HG03095 (cell line): ENCODE results near the gene ZBED2.
A peak's percentile ranks its signal among the peaks of the same experiment; 100 is the strongest.
"Not testable (repeated sequence)": the region's sequence is repeated elsewhere in the genome, so short reads cannot be mapped to it uniquely, and the experiment has no call there.

Experiments used
- ATAC-seq: cut with Tn5 transposase; IDR thresholded peaks from one replicate; pipeline ENCODE4 v1.9.1; 2021; ENCODE audit warnings: moderate library complexity; ENCODE audit not compliant: unreplicated experiment

ZBED2 gene

GRCh38 chr3:111595232-111595631, at the start of gene ZBED2:
Gene ZBED2 (minus strand): TSS chr3:111595346. CDS start chr3:111594201, 1,145 bp downstream.
- peak; percentile 56 for ATAC-seq

- ATAC-seq, result no peak
Observed at GRCh38 chr3:111639316-111639715, 44.2 kb upstream of the ZBED2 start.

GRCh38 chr3:111636366-111636885, 41.3 kb upstream of the ZBED2 start:
- ATAC-seq, result no peak

- ATAC-seq, result no peak
Observed at GRCh38 chr3:111635403-111635802, 40.3 kb upstream of the ZBED2 start.

GRCh38 chr3:111630638-111631037, 35.5 kb upstream of the ZBED2 start:
- not testable (repeated sequence) for ATAC-seq

- not testable (repeated sequence) for ATAC-seq
Observed at GRCh38 chr3:111629018-111629417, 33.9 kb upstream of the ZBED2 start.

- ATAC-seq, result no peak
Observed at GRCh38 chr3:111627092-111627491, 31.9 kb upstream of the ZBED2 start.

- no peak for ATAC-seq
Observed at GRCh38 chr3:111621535-111621934, 26.4 kb upstream of the ZBED2 start.

- no peak for ATAC-seq
Observed at GRCh38 chr3:111619833-111620232, 24.7 kb upstream of the ZBED2 start.

GRCh38 chr3:111618945-111619344, 23.8 kb upstream of the ZBED2 start:
- no peak for ATAC-seq

GRCh38 chr3:111617912-111618601, 22.9 kb upstream of the ZBED2 start:
- ATAC-seq, result no peak

- no peak for ATAC-seq
Observed at GRCh38 chr3:111617406-111617805, 22.3 kb upstream of the ZBED2 start.

- ATAC-seq, result peak; percentile 70
Observed at GRCh38 chr3:111616417-111617105, 21.4 kb upstream of the ZBED2 start.

GRCh38 chr3:111615880-111616279, 20.7 kb upstream of the ZBED2 start:
- no peak for ATAC-seq

GRCh38 chr3:111613294-111613693, 18.1 kb upstream of the ZBED2 start:
- ATAC-seq, result no peak

- ATAC-seq, result peak; percentile 15
Observed at GRCh38 chr3:111610612-111611054, 15.5 kb upstream of the ZBED2 start.

- ATAC-seq, result peak; percentile 94
Observed at GRCh38 chr3:111610189-111610588, 15.0 kb upstream of the ZBED2 start.

- no peak for ATAC-seq
Observed at GRCh38 chr3:111609700-111610099, 14.6 kb upstream of the ZBED2 start.

- ATAC-seq, result no peak
Observed at GRCh38 chr3:111608383-111608782, 13.2 kb upstream of the ZBED2 start.

- no peak for ATAC-seq
Observed at GRCh38 chr3:111607240-111607920, 12.2 kb upstream of the ZBED2 start.

- no peak for ATAC-seq
Observed at GRCh38 chr3:111605493-111605892, 10.3 kb upstream of the ZBED2 start.

- no peak for ATAC-seq
Observed at GRCh38 chr3:111605018-111605417, 9.9 kb upstream of the ZBED2 start.
